IMR-90 (cell line): ENCODE data around the gene PLA2G4F. TPM values are rescaled to one million over a fixed set of nuclear protein-coding genes. Genes with fewer than 3 reads are reported as not detected.

Source experiments
- ATAC-seq: fragments of 200-7000 bp; cut with Tn5 transposase; 2 replicates; pipeline ENCODE4 v1.9.1; 2020; ENCODE audit warnings: low read depth, mild to moderate bottlenecking, moderate library complexity
- BruUV-seq: library from RNA; stranded (reverse); fragments of 400-500 nt; replicated peaks from 2 replicates; lab custom pipeline; 2021; lab: Mats Ljungman, UMichigan
- CTCF ChIA-PET: fragments of 300-600 bp; formaldehyde crosslinking; extraction: SDS; loops from one replicate; lab custom pipeline; 2021; ENCODE audit warnings: antibody characterized with exemption; lab: Yijun Ruan, JAX
- POLR2A ChIA-PET: fragments of 300-600 bp; sonication (Branson Sonifier 250); formaldehyde crosslinking; loops from one replicate; lab custom pipeline; 2022; ENCODE audit warnings: antibody characterized with exemption; ENCODE audit not compliant: unreplicated experiment; lab: Charles Lee
- DNase-seq: peaks from one replicate; pipeline ENCODE4 v3.0.0; 2013
- H2AFZ ChIP-seq: replicated peaks from 2 replicates; pipeline ENCODE3; 2013; ENCODE audit warnings: low read length, mild to moderate bottlenecking; ENCODE audit not compliant: poor library complexity
- H2AK5ac ChIP-seq: 2 replicates; pipeline ENCODE4 v1.6.1; 2013; ENCODE audit warnings: low read depth, low read length, inconsistent platforms
- H2AK9ac ChIP-seq: replicated peaks from 2 replicates; pipeline ENCODE3; 2013; ENCODE audit warnings: mild to moderate bottlenecking, low read depth, low read length, moderate library complexity; ENCODE audit not compliant: poor library complexity
- H2BK120ac ChIP-seq: 2 replicates; pipeline ENCODE4 v1.6.1; 2013; ENCODE audit warnings: low read depth, low read length, inconsistent platforms
- H2BK15ac ChIP-seq: 3 replicates; pipeline ENCODE4 v1.6.1; 2013; ENCODE audit warnings: low read depth, low read length, inconsistent platforms
- H2BK20ac ChIP-seq: 2 replicates; pipeline ENCODE4 v1.6.1; 2013; ENCODE audit warnings: low read depth, mild to moderate bottlenecking, inconsistent platforms, low read length, moderate library complexity
- H2BK5ac ChIP-seq: 2 replicates; pipeline ENCODE4 v1.6.1; 2013; ENCODE audit warnings: mild to moderate bottlenecking, low read depth, low read length, inconsistent platforms; ENCODE audit not compliant: poor library complexity, severe bottlenecking
- H3K14ac ChIP-seq: replicated peaks from 2 replicates; pipeline ENCODE4 v1.6.1; 2013; ENCODE audit warnings: low read depth, low read length, inconsistent platforms
- H3K18ac ChIP-seq: 2 replicates; pipeline ENCODE4 v1.6.1; 2013; ENCODE audit warnings: low read depth, low read length, control low read depth
- H3K23ac ChIP-seq: 2 replicates; pipeline ENCODE4 v1.6.1; 2013; ENCODE audit warnings: low read depth, low read length, inconsistent platforms
- H3K27ac ChIP-seq: 2 replicates; pipeline ENCODE4 v1.5.1; 2013; ENCODE audit warnings: mild to moderate bottlenecking, control low read depth, low read length; ENCODE audit not compliant: insufficient read depth
- H3K27me3 ChIP-seq: 2 replicates; pipeline ENCODE4 v1.6.1; 2013; ENCODE audit warnings: low read length; ENCODE audit not compliant: control insufficient read depth, insufficient read depth
- H3K36me3 ChIP-seq: 2 replicates; pipeline ENCODE4 v1.6.1; 2013; ENCODE audit warnings: low read length, mixed read lengths; ENCODE audit not compliant: control insufficient read depth, insufficient read depth
- H3K4ac ChIP-seq: 2 replicates; pipeline ENCODE4 v1.6.1; 2013; ENCODE audit warnings: low read depth, low read length, inconsistent platforms
- H3K4me1 ChIP-seq: 2 replicates; pipeline ENCODE4 v1.6.1; 2013; ENCODE audit warnings: low read length, mixed read lengths; ENCODE audit not compliant: control insufficient read depth, insufficient read depth
- H3K4me2 ChIP-seq: 2 replicates; pipeline ENCODE4 v1.6.1; 2013; ENCODE audit warnings: low read depth, mild to moderate bottlenecking, control low read depth, low read length, moderate library complexity
- H3K4me3 ChIP-seq: 2 replicates; pipeline ENCODE4 v1.5.1; 2013; ENCODE audit warnings: low read depth, mild to moderate bottlenecking, control low read depth, low read length, moderate library complexity; ENCODE audit not compliant: insufficient read depth
- H3K56ac ChIP-seq: 2 replicates; pipeline ENCODE4 v1.6.1; 2013; ENCODE audit warnings: low read length, inconsistent platforms; ENCODE audit not compliant: insufficient read depth; ENCODE audit errors: extremely low read depth
- H3K79me1 ChIP-seq, 2 experiments: 2 replicates each; pipeline ENCODE4 v1.6.1; 2013; ENCODE audit warnings: low read length in 2 of 2, inconsistent platforms in 1 of 2, low read depth in 1 of 2
- H3K9ac ChIP-seq: 2 replicates; pipeline ENCODE4 v1.6.1; 2013; ENCODE audit warnings: low read depth, low read length, control low read depth
- H3K9me1 ChIP-seq: 2 replicates; pipeline ENCODE4 v1.6.1; 2013; ENCODE audit warnings: low read length, inconsistent platforms; ENCODE audit not compliant: insufficient read depth
- H3K9me3 ChIP-seq: 2 replicates; pipeline ENCODE4 v1.6.1; 2013; ENCODE audit warnings: low read length; ENCODE audit not compliant: control insufficient read depth, insufficient read depth
- H4K20me1 ChIP-seq: 2 replicates; pipeline ENCODE4 v1.6.1; 2013; ENCODE audit warnings: low read length, inconsistent platforms; ENCODE audit not compliant: insufficient read depth
- H4K5ac ChIP-seq: 2 replicates; pipeline ENCODE4 v1.6.1; 2013; ENCODE audit warnings: mild to moderate bottlenecking, low read depth, low read length, control low read depth
- H4K8ac ChIP-seq, 2 experiments: 2 replicates each; pipeline ENCODE4 v1.6.1; 2013; ENCODE audit warnings: low read depth in 2 of 2, low read length in 2 of 2, control low read depth in 1 of 2, inconsistent platforms in 1 of 2
- H4K91ac ChIP-seq: 2 replicates; pipeline ENCODE4 v1.6.1; 2013; ENCODE audit warnings: low read depth, low read length, inconsistent platforms; ENCODE audit not compliant: insufficient read depth
- BHLHE40 ChIP-seq: fragments of 150-350 bp; IDR thresholded peaks from 2 replicates; pipeline ENCODE4 v1.6.1; 2016; ENCODE audit warnings: mild to moderate bottlenecking, low read depth, low read length
- CEBPB ChIP-seq: IDR thresholded peaks from 2 replicates; pipeline ENCODE4 v1.6.1; 2012; ENCODE audit warnings: low read depth, low read length, improper control_type of control experiment
- CHD1 ChIP-seq: IDR thresholded peaks from 2 replicates; pipeline ENCODE4 v1.6.1; 2012; ENCODE audit warnings: low read depth, low read length, improper control_type of control experiment
- CTCF ChIP-seq: conservative IDR thresholded peaks from 2 replicates; pipeline ENCODE4 v1.5.1; 2012; ENCODE audit warnings: mild to moderate bottlenecking, low read depth, low read length, improper control_type of control experiment
- ELK1 ChIP-seq: fragments of 150-350 bp; IDR thresholded peaks from 2 replicates; pipeline ENCODE4 v1.6.1; 2016; ENCODE audit warnings: low read depth, mild to moderate bottlenecking, low read length, moderate library complexity, borderline replicate concordance
- FOS ChIP-seq: fragments of 150-350 bp; IDR thresholded peaks from 2 replicates; pipeline ENCODE4 v1.6.1; 2016; ENCODE audit warnings: low read depth, low read length
- MAFK ChIP-seq: IDR thresholded peaks from 2 replicates; pipeline ENCODE4 v1.6.1; 2012; ENCODE audit warnings: low read depth, low read length, improper control_type of control experiment
- MAZ ChIP-seq: IDR thresholded peaks from 2 replicates; pipeline ENCODE4 v1.6.1; 2012; ENCODE audit warnings: low read depth, mild to moderate bottlenecking, low read length, improper control_type of control experiment, moderate library complexity, borderline replicate concordance
- MXI1 ChIP-seq: IDR thresholded peaks from 2 replicates; pipeline ENCODE4 v1.6.1; 2012; ENCODE audit warnings: low read depth, mild to moderate bottlenecking, low read length, moderate library complexity, borderline replicate concordance
- NFE2L2 ChIP-seq: fragments of 150-350 bp; IDR thresholded peaks from 2 replicates; pipeline ENCODE4 v1.6.1; 2016; ENCODE audit warnings: low read depth, mild to moderate bottlenecking, low read length
- POLR2A ChIP-seq: IDR thresholded peaks from 2 replicates; pipeline ENCODE4 v1.6.1; 2012; ENCODE audit warnings: mild to moderate bottlenecking, low read depth, low read length
- RAD21 ChIP-seq: IDR thresholded peaks from 2 replicates; pipeline ENCODE4 v1.6.1; 2012; ENCODE audit warnings: low read length, improper control_type of control experiment
- RCOR1 ChIP-seq: IDR thresholded peaks from 2 replicates; pipeline ENCODE4 v1.6.1; 2012; ENCODE audit warnings: mild to moderate bottlenecking, low read length, improper control_type of control experiment; ENCODE audit not compliant: insufficient replicate concordance
- RFX5 ChIP-seq: IDR thresholded peaks from 2 replicates; pipeline ENCODE4 v1.8.0; 2012; ENCODE audit warnings: low read depth, mild to moderate bottlenecking, low read length, moderate library complexity
- SMC3 ChIP-seq: fragments of 150-350 bp; IDR thresholded peaks from 2 replicates; pipeline ENCODE4 v1.6.1; 2016; ENCODE audit warnings: low read depth, mild to moderate bottlenecking, antibody characterized with exemption, low read length, moderate library complexity
- WGBS, 2 experiments: methylation state at CpG; one replicate each; pipeline versions ENCODE4 v1.1.5 to v1.1.7; 2013; ENCODE audit warnings: missing lambda C conversion rate in 2 of 2; ENCODE audit not compliant: insufficient read length in 1 of 2; ENCODE audit errors: extremely low coverage in 2 of 2; 5-methylcytosine and 5-hydroxymethylcytosine counted together
- dilution Hi-C: fragments of 300-500 bp; cut with HindIII; formaldehyde crosslinking; loops from one replicate; pipeline ENCODE4 v1.14.3; 2018; ENCODE audit warnings: low sequenced_read_pairs; ENCODE audit not compliant: unreplicated experiment
- in situ Hi-C: fragments of 300-500 bp; cut with MboI; formaldehyde crosslinking; loops from 3 replicates; pipeline ENCODE4 v1.14.3; 2019; ENCODE audit warnings: low sequenced_read_pairs, inconsistent platforms, mixed read lengths
- intact Hi-C: fragments of 100-400 bp; cut with micrococcal nuclease; formaldehyde crosslinking; loops from 2 replicates; pipeline ENCODE4 v1.10.0; 2022
- polyA plus RNA-seq, 3 experiments: library from polyadenylated mRNA; depleted of rRNA; stranded (reverse); fragments of >200 nt; gene quantifications; 2 replicates each; pipeline ENCODE4 v1.2.3, GENCODE V29; 2012; ENCODE audit warnings: low replicate concordance in 1 of 3
- total RNA-seq: library from RNA; depleted of rRNA; stranded (reverse); fragments of >200 nt; gene quantifications from 2 replicates; pipeline ENCODE4 v1.2.3, GENCODE V29; 2012
- TF ChIP-seq, protein P1 (sequence below): fragments of 150-350 bp; IDR thresholded peaks from 2 replicates; pipeline ENCODE4 v1.6.1; 2017; ENCODE audit warnings: mild to moderate bottlenecking, antibody characterized with exemption, low read length, low read depth

The PLA2G4F gene
- total and polyA plus RNA-seq, 2 of the 4 experiments (the other 2 are of a cell fraction): not detected

- H3K27me3 ChIP-seq: peaks cover 35% of the 10 kb centered on the region
- no peak overlapping the region for H3K4me2 ChIP-seq
- TF ChIP-seq, protein P1, sequence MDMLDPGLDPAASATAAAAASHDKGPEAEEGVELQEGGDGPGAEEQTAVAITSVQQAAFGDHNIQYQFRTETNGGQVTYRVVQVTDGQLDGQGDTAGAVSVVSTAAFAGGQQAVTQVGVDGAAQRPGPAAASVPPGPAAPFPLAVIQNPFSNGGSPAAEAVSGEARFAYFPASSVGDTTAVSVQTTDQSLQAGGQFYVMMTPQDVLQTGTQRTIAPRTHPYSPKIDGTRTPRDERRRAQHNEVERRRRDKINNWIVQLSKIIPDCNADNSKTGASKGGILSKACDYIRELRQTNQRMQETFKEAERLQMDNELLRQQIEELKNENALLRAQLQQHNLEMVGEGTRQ: no peak
- no peak for TF ChIP-seq CEBPB
- TF ChIP-seq FOS: no peak
- TF ChIP-seq MAFK: no peak
- no peak for TF ChIP-seq BHLHE40
- TF ChIP-seq CHD1: no peak
- no peak for TF ChIP-seq ELK1
- no peak for TF ChIP-seq POLR2A
- TF ChIP-seq SMC3: no peak
- no peak for TF ChIP-seq CTCF
- no peak for TF ChIP-seq RCOR1
- no peak for TF ChIP-seq MXI1
- TF ChIP-seq RFX5: no peak
- TF ChIP-seq MAZ: no peak
- no peak for TF ChIP-seq RAD21
- no peak for TF ChIP-seq NFE2L2
- H4K91ac ChIP-seq: no peak overlapping the region
- no peak overlapping the region for H3K27ac ChIP-seq
- H3K9me1 ChIP-seq: no peaks in the 10 kb centered on the region
- no peak overlapping the region for H2BK15ac ChIP-seq
- H3K56ac ChIP-seq: no peak overlapping the region
- no peak overlapping the region for H4K8ac ChIP-seq
- H2BK20ac ChIP-seq: no peak overlapping the region
- no peak for ATAC-seq
- no peak overlapping the region for H3K4ac ChIP-seq
- no peaks in the 10 kb centered on the region for H3K4me1 ChIP-seq
- H2BK5ac ChIP-seq: no peak overlapping the region
- no peak overlapping the region for H3K9ac ChIP-seq
- H2AFZ ChIP-seq: no peak overlapping the region
- WGBS, 2 experiments: 100% methylated on average over 1 of the region's 4 CpGs; no CpG with 5 or more reads in 1 of the 2 experiments
- intact Hi-C loops (no loop called here), dilution Hi-C loops (no loop called here), in situ Hi-C loops (no loop called here)
- H2AK9ac ChIP-seq: no peak overlapping the region
- H4K5ac ChIP-seq: no peak overlapping the region
- BruUV-seq: no TSS peak
- no peak overlapping the region for H3K23ac ChIP-seq
- POLR2A ChIA-PET: no interaction called here
- H3K79me1 ChIP-seq: no peaks in the 10 kb centered on the region
- no peak overlapping the region for H3K4me3 ChIP-seq
- CTCF ChIA-PET: no interaction called here
- H3K18ac ChIP-seq: no peak overlapping the region
- no peak overlapping the region for H3K14ac ChIP-seq
- H3K36me3 ChIP-seq: no peaks in the 10 kb centered on the region
- no peaks in the 10 kb centered on the region for H3K9me3 ChIP-seq
- no peak overlapping the region for H2AK5ac ChIP-seq
- H4K20me1 ChIP-seq: no peaks in the 10 kb centered on the region; the same call in 1 of the 2 replicates
- no peak overlapping the region for H2BK120ac ChIP-seq
- DNase-seq: no peak
These were observed 9.1 kb downstream of the PLA2G4F start for GRCh38 chr15:42147431-42147735.
